Osteocyte (in vitro differentiated cells): Measurements from ENCODE around the gene SLC66A1. TPM values are rescaled to one million over a fixed set of nuclear protein-coding genes. Genes with fewer than 3 reads are reported as not detected.

Source experiments
- DNase-seq: peaks from one replicate; pipeline ENCODE4 v3.0.0; 2021; ENCODE audit warnings: mixed read lengths; ENCODE audit not compliant: unreplicated experiment; ENCODE audit errors: extremely low spot score
- H3K27ac Mint-ChIP-seq: one replicate; pipeline ENCODE4 v1.8.0; 2021; ENCODE audit warnings: mild to moderate bottlenecking, mixed read lengths; ENCODE audit not compliant: unreplicated experiment
- H3K27me3 Mint-ChIP-seq: one replicate; pipeline ENCODE4 v1.8.0; 2021; ENCODE audit warnings: mixed read lengths; ENCODE audit not compliant: unreplicated experiment
- H3K36me3 Mint-ChIP-seq: one replicate; pipeline ENCODE4 v1.8.0; 2021; ENCODE audit warnings: mixed read lengths; ENCODE audit not compliant: unreplicated experiment
- H3K4me1 Mint-ChIP-seq: one replicate; pipeline ENCODE4 v1.8.0; 2021; ENCODE audit warnings: mixed read lengths; ENCODE audit not compliant: unreplicated experiment
- H3K4me3 Mint-ChIP-seq: one replicate; pipeline ENCODE4 v1.8.0; 2021; ENCODE audit warnings: mild to moderate bottlenecking, moderate library complexity, mixed read lengths; ENCODE audit not compliant: unreplicated experiment
- H3K9me3 Mint-ChIP-seq: one replicate; pipeline ENCODE4 v1.8.0; 2021; ENCODE audit warnings: mixed read lengths; ENCODE audit not compliant: unreplicated experiment
- total RNA-seq: library from RNA; stranded (reverse); gene quantifications from 2 replicates; pipeline ENCODE4 v1.2.1, GENCODE V29; 2021
- TF ChIP-seq, protein P1 (sequence below): fragments of 200-600 bp; sonication (generic); IDR thresholded peaks from 2 replicates; pipeline ENCODE4 v1.5.0; 2021; ENCODE audit warnings: antibody characterized with exemption, mild to moderate bottlenecking, moderate library complexity

Gene SLC66A1
- total RNA-seq, 1 donor from 2014 or later, result 25.8 TPM

DNA sequence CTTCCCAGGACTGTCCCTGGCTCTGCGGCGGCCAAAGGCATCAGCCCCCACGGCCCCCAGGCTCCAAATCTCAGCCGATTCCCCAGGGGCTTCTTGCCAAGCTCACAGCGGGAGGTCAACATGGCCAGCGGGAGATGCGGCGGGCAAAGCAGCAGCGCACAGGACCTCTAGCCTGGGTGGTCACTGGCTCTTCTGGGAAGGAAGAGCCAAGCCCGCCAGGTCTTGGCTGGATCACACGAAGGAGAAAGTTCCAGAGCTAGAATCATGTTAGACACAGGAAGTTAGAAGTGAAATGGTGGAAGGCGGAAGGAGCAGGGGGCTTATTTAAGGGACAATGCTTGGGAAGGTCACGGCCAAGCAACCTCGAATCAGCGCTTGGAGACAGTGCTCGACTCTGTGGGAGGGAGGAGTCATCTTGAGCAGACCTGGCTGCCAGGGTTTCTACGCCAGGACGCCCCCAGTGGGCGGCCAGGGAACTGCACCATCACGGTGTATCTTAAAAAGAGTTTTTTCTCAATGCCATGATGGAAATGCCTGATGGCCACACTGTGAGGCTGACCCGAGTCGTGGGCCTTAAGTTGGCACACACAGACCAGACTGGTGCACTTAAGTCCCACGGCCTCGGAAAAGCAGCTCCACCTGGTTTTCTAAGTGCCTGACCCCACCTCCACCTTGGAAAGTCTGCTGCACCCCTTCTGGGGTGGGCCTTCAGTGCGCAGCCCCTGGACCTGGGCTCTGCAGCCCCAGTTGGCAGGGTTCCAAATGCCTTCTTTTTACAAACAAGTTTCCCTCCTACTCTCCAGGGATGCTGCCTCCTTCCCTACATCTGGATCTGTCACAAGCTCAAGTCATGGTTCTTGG, 29.3 kb downstream of the SLC66A1 start:
- H3K9me3 Mint-ChIP-seq, result no peaks in the 10 kb centered on the region
- TF ChIP-seq, protein P1, sequence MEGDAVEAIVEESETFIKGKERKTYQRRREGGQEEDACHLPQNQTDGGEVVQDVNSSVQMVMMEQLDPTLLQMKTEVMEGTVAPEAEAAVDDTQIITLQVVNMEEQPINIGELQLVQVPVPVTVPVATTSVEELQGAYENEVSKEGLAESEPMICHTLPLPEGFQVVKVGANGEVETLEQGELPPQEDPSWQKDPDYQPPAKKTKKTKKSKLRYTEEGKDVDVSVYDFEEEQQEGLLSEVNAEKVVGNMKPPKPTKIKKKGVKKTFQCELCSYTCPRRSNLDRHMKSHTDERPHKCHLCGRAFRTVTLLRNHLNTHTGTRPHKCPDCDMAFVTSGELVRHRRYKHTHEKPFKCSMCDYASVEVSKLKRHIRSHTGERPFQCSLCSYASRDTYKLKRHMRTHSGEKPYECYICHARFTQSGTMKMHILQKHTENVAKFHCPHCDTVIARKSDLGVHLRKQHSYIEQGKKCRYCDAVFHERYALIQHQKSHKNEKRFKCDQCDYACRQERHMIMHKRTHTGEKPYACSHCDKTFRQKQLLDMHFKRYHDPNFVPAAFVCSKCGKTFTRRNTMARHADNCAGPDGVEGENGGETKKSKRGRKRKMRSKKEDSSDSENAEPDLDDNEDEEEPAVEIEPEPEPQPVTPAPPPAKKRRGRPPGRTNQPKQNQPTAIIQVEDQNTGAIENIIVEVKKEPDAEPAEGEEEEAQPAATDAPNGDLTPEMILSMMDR, result peak; percentile 82
- H3K36me3 Mint-ChIP-seq, result peaks cover 30% of the 10 kb centered on the region
- H3K27ac Mint-ChIP-seq, result peak overlapping the region; percentile 57
- no peak overlapping the region for H3K4me3 Mint-ChIP-seq
- no peaks in the 10 kb centered on the region for H3K27me3 Mint-ChIP-seq
- DNase-seq, result peak; percentile 89
- H3K4me1 Mint-ChIP-seq, result peaks cover 15% of the 10 kb centered on the region

- Mint-ChIP-seq H3K4me1 (peaks cover 15% of the 10 kb centered on the region), H3K27ac (peak overlapping the region; percentile 52), H3K4me3 (no peak overlapping the region), H3K36me3 (peaks cover 32% of the 10 kb centered on the region), H3K9me3 (no peaks in the 10 kb centered on the region), H3K27me3 (no peaks in the 10 kb centered on the region)
- no peak for DNase-seq
- TF ChIP-seq, protein P1, result no peak
Measured at GRCh38 chr1:19342062-19342750, 30.1 kb downstream of the SLC66A1 start.

DNA sequence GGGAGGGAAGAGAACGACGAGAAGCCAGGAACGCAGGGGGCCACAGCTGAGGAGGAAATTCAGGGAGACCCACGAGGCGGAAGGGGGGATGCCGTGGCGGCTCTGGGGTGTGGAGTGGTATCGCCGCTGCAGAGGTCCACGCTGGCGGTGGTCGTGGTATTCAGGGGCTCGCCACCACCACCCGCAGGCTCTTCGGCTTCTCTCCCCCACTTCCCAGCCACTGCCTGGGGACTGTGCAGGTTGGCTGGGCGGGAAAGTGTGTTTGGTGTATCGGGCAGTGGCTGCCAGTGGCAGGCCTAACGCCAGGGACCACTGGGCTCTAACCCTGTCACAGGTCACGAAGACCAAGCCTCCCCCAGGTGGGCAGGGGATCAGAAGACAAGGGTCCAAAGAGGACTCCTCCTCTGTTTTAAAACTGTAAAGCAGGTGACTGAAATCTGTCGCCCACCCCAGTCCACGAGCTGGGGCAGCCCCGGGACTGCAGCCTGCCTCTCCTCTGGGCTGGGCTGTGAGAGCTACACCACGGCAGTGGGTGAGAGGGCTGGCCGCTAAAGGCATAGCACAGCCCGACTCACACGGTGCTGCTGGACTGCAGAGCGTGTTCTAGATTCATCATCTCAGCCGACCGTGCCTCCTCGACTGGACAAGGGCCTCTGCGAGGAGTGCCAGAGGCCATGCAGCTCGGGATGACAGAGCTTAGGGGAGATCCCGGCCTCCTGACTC, 30.9 kb downstream of the SLC66A1 start:
- no peak for DNase-seq
- H3K4me3 Mint-ChIP-seq, result no peak overlapping the region
- H3K9me3 Mint-ChIP-seq, result no peaks in the 10 kb centered on the region
- H3K27ac Mint-ChIP-seq, result peak overlapping the region; percentile 52
- TF ChIP-seq, protein P1, result no peak
- peaks cover 30% of the 10 kb centered on the region for H3K36me3 Mint-ChIP-seq
- no peaks in the 10 kb centered on the region for H3K27me3 Mint-ChIP-seq
- peaks cover 9% of the 10 kb centered on the region for H3K4me1 Mint-ChIP-seq

DNA sequence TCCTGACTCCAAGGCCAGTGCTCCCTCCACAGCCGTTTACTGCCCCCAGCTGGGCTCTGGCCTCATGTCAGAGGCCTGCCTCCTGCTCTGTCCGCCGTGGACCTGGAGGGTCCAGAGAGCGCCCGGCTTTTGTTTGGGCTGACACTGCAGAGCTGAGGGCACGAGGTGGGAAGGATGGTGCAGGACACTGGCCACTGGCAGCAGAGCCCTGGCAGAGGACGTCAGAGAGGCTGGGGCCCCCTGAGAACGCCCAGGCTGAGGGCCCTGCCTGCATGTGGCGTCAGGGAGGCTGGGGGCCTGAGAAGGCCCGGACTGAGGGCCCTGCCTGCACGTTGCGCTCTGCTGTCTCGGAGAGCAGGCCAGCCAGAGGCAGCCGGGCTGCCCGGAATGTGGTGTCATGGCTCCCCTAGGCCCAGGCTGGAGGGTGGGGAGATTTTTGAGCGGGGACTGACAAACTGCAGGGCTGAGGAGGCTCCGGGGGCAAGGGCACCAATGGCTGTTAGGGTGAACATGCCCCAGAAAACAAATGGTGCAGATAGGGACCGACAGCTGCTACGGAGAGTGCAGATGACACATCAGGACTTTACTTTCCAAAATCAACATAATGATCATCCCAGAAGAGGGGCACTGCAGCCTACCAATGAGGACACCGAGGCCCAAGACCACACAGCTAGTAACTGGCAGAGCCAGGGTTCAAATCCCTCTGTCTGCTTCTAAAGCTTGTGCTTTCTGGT, 31.7 kb downstream of the SLC66A1 start:
- Mint-ChIP-seq H3K9me3 (no peaks in the 10 kb centered on the region), H3K4me1 (peaks cover 5% of the 10 kb centered on the region), H3K4me3 (no peak overlapping the region), H3K27me3 (no peaks in the 10 kb centered on the region), H3K27ac (no peak overlapping the region), H3K36me3 (peaks cover 28% of the 10 kb centered on the region)
- no peak for DNase-seq
- TF ChIP-seq, protein P1, result no peak
